Measurements from ENCODE around the gene TPBGL.

TPBGL gene

GRCh38 chr11:75200051-75200450 is 40.5 kb upstream of the TPBGL start:
- H3K27me3 ChIP-seq (ENCODE audit: control insufficient read depth, insufficient read depth, low read length) = no peaks in the 10 kb centered on the region; the same call in 1 of the 2 replicates
- H3K27ac ChIP-seq (ENCODE audit: low read depth, low read length) = no peak overlapping the region
- no peaks in the 10 kb centered on the region for H3K36me3 ChIP-seq (ENCODE audit: control insufficient read depth, insufficient read depth, low read length)
- H3K9me3 ChIP-seq (ENCODE audit: control insufficient read depth, insufficient read depth, low read length) = no peaks in the 10 kb centered on the region
- H3K9ac ChIP-seq (ENCODE audit: low read depth, low read length) = no peak overlapping the region
- H3K4me3 ChIP-seq (ENCODE audit: low read depth, low read length) = no peak overlapping the region
- H3K4me1 ChIP-seq (ENCODE audit: control insufficient read depth, insufficient read depth, low read length) = peaks cover 8% of the 10 kb centered on the region

DNA sequence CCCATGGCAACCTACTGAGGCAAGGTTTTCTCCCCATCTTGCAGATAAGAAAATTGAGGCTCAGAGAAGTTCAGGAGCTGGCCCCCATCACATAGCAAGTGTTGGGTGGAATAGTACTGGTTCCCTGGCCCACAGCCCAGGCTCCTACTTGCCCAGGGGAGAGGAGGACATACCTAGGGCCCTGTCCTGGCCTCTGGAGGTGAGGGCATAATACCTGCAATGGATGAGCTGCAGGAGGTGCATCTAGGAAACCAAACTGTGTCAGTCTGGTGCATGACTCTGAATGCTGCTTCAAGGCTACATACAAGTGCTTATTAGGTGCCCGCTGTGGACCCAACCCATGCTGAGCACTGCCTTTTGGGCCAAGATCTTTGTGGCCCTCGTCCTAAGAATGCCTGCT is 40.0 kb upstream of the TPBGL start:
- Histone ChIP-seq H3K4me3 (ENCODE audit: low read depth, low read length) (no peak overlapping the region), H3K36me3 (ENCODE audit: control insufficient read depth, insufficient read depth, low read length) (no peaks in the 10 kb centered on the region), H3K27me3 (ENCODE audit: control insufficient read depth, insufficient read depth, low read length) (no peaks in the 10 kb centered on the region; the same call in 1 of the 2 replicates), H3K9me3 (ENCODE audit: control insufficient read depth, insufficient read depth, low read length) (no peaks in the 10 kb centered on the region), H3K4me1 (ENCODE audit: control insufficient read depth, insufficient read depth, low read length) (peaks cover 8% of the 10 kb centered on the region), H3K9ac (ENCODE audit: low read depth, low read length) (no peak overlapping the region), H3K27ac (ENCODE audit: low read depth, low read length) (no peak overlapping the region)

DNA sequence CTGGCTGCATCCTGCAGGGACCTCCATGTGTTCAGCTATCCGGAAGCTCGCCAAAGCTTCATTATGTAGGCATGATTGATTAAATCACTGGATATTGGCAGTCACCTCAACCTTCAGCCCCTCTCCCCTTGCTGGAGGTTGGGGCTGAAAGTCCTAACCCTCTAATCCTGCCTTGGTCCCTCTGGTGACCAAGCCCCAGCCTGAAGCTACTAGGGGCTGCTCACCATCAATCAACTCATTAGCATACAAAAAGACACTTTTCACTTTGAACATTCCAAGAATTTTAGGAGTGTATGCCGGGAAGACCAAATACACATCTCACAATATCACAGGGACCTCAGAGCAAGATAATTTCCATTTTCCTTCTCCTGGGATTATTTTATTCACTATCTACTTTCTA is 38.8 kb upstream of the TPBGL start:
- no peak overlapping the region for H3K9ac ChIP-seq (ENCODE audit: low read depth, low read length)
- H3K27me3 ChIP-seq (ENCODE audit: control insufficient read depth, insufficient read depth, low read length) = no peaks in the 10 kb centered on the region; the same call in 1 of the 2 replicates
- H3K27ac ChIP-seq (ENCODE audit: low read depth, low read length) = no peak overlapping the region
- no peaks in the 10 kb centered on the region for H3K9me3 ChIP-seq (ENCODE audit: control insufficient read depth, insufficient read depth, low read length)
- no peaks in the 10 kb centered on the region for H3K36me3 ChIP-seq (ENCODE audit: control insufficient read depth, insufficient read depth, low read length)
- no peak overlapping the region for H3K4me3 ChIP-seq (ENCODE audit: low read depth, low read length)
- H3K4me1 ChIP-seq (ENCODE audit: control insufficient read depth, insufficient read depth, low read length) = peaks cover 8% of the 10 kb centered on the region

GRCh38 chr11:75202195-75202594 is 38.4 kb upstream of the TPBGL start:
- H3K9ac ChIP-seq (ENCODE audit: low read depth, low read length) = no peak overlapping the region
- H3K4me1 ChIP-seq (ENCODE audit: control insufficient read depth, insufficient read depth, low read length) = peaks cover 8% of the 10 kb centered on the region
- no peak overlapping the region for H3K4me3 ChIP-seq (ENCODE audit: low read depth, low read length)
- H3K27ac ChIP-seq (ENCODE audit: low read depth, low read length) = no peak overlapping the region
- no peaks in the 10 kb centered on the region for H3K9me3 ChIP-seq (ENCODE audit: control insufficient read depth, insufficient read depth, low read length)
- H3K27me3 ChIP-seq (ENCODE audit: control insufficient read depth, insufficient read depth, low read length) = no peaks in the 10 kb centered on the region; the same call in 1 of the 2 replicates
- no peaks in the 10 kb centered on the region for H3K36me3 ChIP-seq (ENCODE audit: control insufficient read depth, insufficient read depth, low read length)

- Histone ChIP-seq H3K27ac (ENCODE audit: low read depth, low read length) (no peak overlapping the region), H3K4me3 (ENCODE audit: low read depth, low read length) (no peak overlapping the region), H3K9ac (ENCODE audit: low read depth, low read length) (no peak overlapping the region), H3K4me1 (ENCODE audit: control insufficient read depth, insufficient read depth, low read length) (peaks cover 8% of the 10 kb centered on the region), H3K9me3 (ENCODE audit: control insufficient read depth, insufficient read depth, low read length) (no peaks in the 10 kb centered on the region), H3K27me3 (ENCODE audit: control insufficient read depth, insufficient read depth, low read length) (no peaks in the 10 kb centered on the region; the same call in 1 of the 2 replicates), H3K36me3 (ENCODE audit: control insufficient read depth, insufficient read depth, low read length) (no peaks in the 10 kb centered on the region)
Observed at GRCh38 chr11:75203138-75203537, 37.4 kb upstream of the TPBGL start.

- no peak overlapping the region for H3K4me3 ChIP-seq (ENCODE audit: low read depth, low read length)
- peaks cover 8% of the 10 kb centered on the region for H3K4me1 ChIP-seq (ENCODE audit: control insufficient read depth, insufficient read depth, low read length)
- H3K27ac ChIP-seq (ENCODE audit: low read depth, low read length) = no peak overlapping the region
- no peak overlapping the region for H3K9ac ChIP-seq (ENCODE audit: low read depth, low read length)
- peaks cover 2% of the 10 kb centered on the region; the same call in 1 of the 2 replicates for H3K27me3 ChIP-seq (ENCODE audit: control insufficient read depth, insufficient read depth, low read length)
- no peaks in the 10 kb centered on the region for H3K36me3 ChIP-seq (ENCODE audit: control insufficient read depth, insufficient read depth, low read length)
- no peaks in the 10 kb centered on the region for H3K9me3 ChIP-seq (ENCODE audit: control insufficient read depth, insufficient read depth, low read length)
Observed at GRCh38 chr11:75203641-75204011, 36.9 kb upstream of the TPBGL start.

GRCh38 chr11:75204012-75204674 is 36.4 kb upstream of the TPBGL start:
- Histone ChIP-seq H3K4me1 (ENCODE audit: control insufficient read depth, insufficient read depth, low read length) (peaks cover 8% of the 10 kb centered on the region), H3K27ac (ENCODE audit: low read depth, low read length) (no peak overlapping the region), H3K27me3 (ENCODE audit: control insufficient read depth, insufficient read depth, low read length) (peaks cover 7% of the 10 kb centered on the region; the same call in 1 of the 2 replicates), H3K9ac (ENCODE audit: low read depth, low read length) (no peak overlapping the region), H3K4me3 (ENCODE audit: low read depth, low read length) (no peak overlapping the region), H3K9me3 (ENCODE audit: control insufficient read depth, insufficient read depth, low read length) (no peaks in the 10 kb centered on the region), H3K36me3 (ENCODE audit: control insufficient read depth, insufficient read depth, low read length) (no peaks in the 10 kb centered on the region)

GRCh38 chr11:75204685-75205563 is 35.6 kb upstream of the TPBGL start:
- Histone ChIP-seq H3K27ac (ENCODE audit: low read depth, low read length) (no peak overlapping the region), H3K4me1 (ENCODE audit: control insufficient read depth, insufficient read depth, low read length) (peaks cover 8% of the 10 kb centered on the region), H3K4me3 (ENCODE audit: low read depth, low read length) (no peak overlapping the region), H3K27me3 (ENCODE audit: control insufficient read depth, insufficient read depth, low read length) (peaks cover 7% of the 10 kb centered on the region; the same call in 1 of the 2 replicates), H3K36me3 (ENCODE audit: control insufficient read depth, insufficient read depth, low read length) (no peaks in the 10 kb centered on the region), H3K9ac (ENCODE audit: low read depth, low read length) (no peak overlapping the region), H3K9me3 (ENCODE audit: control insufficient read depth, insufficient read depth, low read length) (no peaks in the 10 kb centered on the region)

DNA sequence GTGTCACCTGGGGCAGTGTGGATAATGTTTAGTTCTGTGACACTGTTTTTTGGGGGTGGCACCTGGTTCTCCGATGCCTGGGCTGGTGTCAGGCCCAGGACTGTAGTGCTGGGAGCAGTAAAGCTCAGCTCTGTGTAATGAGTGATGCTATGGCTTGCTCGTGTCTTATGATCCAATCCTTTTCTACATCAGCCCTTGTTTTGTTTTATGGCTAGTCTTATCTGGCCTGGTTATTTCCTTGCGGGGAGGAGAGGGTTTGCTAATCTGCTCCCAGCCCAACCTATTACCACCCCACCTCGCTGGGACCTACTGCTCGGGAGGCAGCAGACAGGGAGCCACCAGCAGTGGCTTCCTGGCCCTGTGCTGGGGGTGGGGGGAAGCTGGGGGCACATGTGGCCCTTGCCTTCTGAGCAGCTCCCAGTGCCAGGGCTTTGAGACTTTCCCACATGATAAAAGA is 35.0 kb upstream of the TPBGL start:
- Histone ChIP-seq H3K9me3 (ENCODE audit: control insufficient read depth, insufficient read depth, low read length) (no peaks in the 10 kb centered on the region), H3K27me3 (ENCODE audit: control insufficient read depth, insufficient read depth, low read length) (peaks cover 7% of the 10 kb centered on the region; the same call in 1 of the 2 replicates), H3K4me3 (ENCODE audit: low read depth, low read length) (no peak overlapping the region), H3K4me1 (ENCODE audit: control insufficient read depth, insufficient read depth, low read length) (peaks cover 8% of the 10 kb centered on the region), H3K9ac (ENCODE audit: low read depth, low read length) (no peak overlapping the region), H3K36me3 (ENCODE audit: control insufficient read depth, insufficient read depth, low read length) (no peaks in the 10 kb centered on the region), H3K27ac (ENCODE audit: low read depth, low read length) (no peak overlapping the region)

- Histone ChIP-seq H3K36me3 (ENCODE audit: control insufficient read depth, insufficient read depth, low read length) (no peaks in the 10 kb centered on the region), H3K27ac (ENCODE audit: low read depth, low read length) (no peak overlapping the region), H3K9ac (ENCODE audit: low read depth, low read length) (no peak overlapping the region), H3K27me3 (ENCODE audit: control insufficient read depth, insufficient read depth, low read length) (peaks cover 7% of the 10 kb centered on the region; the same call in 1 of the 2 replicates), H3K9me3 (ENCODE audit: control insufficient read depth, insufficient read depth, low read length) (no peaks in the 10 kb centered on the region), H3K4me1 (ENCODE audit: control insufficient read depth, insufficient read depth, low read length) (no peaks in the 10 kb centered on the region), H3K4me3 (ENCODE audit: low read depth, low read length) (no peak overlapping the region)
Observed at GRCh38 chr11:75208446-75208845, 32.1 kb upstream of the TPBGL start.

DNA sequence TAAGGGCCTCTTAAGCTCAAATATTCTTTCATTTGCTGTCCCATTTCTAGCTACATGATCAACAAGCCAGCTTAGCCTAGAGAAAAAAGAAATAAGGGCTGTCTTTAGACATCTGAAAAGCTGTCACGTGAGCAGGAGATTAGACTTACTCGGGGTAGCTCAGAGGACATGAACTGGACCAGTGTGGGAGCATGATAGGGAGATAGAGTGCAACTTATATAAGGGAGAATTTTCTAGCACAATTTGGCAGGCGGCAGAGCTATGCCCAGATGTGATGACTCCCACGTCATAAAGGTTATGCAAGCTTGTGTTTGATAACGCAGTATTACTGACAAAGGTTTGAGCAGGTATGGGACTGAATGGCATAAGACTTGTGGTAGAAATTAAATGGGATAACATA is 28.2 kb upstream of the TPBGL start:
- no peak overlapping the region for H3K27ac ChIP-seq (ENCODE audit: low read depth, low read length)
- peaks cover 22% of the 10 kb centered on the region for H3K27me3 ChIP-seq (ENCODE audit: control insufficient read depth, insufficient read depth, low read length)
- no peaks in the 10 kb centered on the region for H3K9me3 ChIP-seq (ENCODE audit: control insufficient read depth, insufficient read depth, low read length)

More for the DNA sequence above, 28.2 kb upstream of the TPBGL start:
- no peak overlapping the region for H3K9ac ChIP-seq (ENCODE audit: low read depth, low read length)
- no peak overlapping the region for H3K4me3 ChIP-seq (ENCODE audit: low read depth, low read length)
- no peaks in the 10 kb centered on the region for H3K36me3 ChIP-seq (ENCODE audit: control insufficient read depth, insufficient read depth, low read length)
- H3K4me1 ChIP-seq (ENCODE audit: control insufficient read depth, insufficient read depth, low read length) = no peaks in the 10 kb centered on the region

Measured in HUES48 (cell line).